Sigmoid colon (tissue), 4 donors: ENCODE results near the gene EGLN3.

Source experiments
- POLR2AphosphoS5 ChIP-seq, 4 donors: sonication (generic); formaldehyde crosslinking; IDR thresholded peaks; one replicate each; pipeline ENCODE4 v1.6.1; 2017; ENCODE audit warnings: antibody characterized with exemption in 4 of 4
- TF ChIP-seq, protein P1 (sequence below), 4 experiments: fragments of 450-650 bp in 3 of 4; fragments of 200-600 bp in 1 of 4; IDR thresholded peaks; one replicate each; pipeline ENCODE4 v1.5.1; 2016 to 2019; ENCODE audit warnings: antibody characterized with exemption in 4 of 4, mild to moderate bottlenecking in 3 of 4, moderate library complexity in 2 of 4

- TF ChIP-seq, protein P1, sequence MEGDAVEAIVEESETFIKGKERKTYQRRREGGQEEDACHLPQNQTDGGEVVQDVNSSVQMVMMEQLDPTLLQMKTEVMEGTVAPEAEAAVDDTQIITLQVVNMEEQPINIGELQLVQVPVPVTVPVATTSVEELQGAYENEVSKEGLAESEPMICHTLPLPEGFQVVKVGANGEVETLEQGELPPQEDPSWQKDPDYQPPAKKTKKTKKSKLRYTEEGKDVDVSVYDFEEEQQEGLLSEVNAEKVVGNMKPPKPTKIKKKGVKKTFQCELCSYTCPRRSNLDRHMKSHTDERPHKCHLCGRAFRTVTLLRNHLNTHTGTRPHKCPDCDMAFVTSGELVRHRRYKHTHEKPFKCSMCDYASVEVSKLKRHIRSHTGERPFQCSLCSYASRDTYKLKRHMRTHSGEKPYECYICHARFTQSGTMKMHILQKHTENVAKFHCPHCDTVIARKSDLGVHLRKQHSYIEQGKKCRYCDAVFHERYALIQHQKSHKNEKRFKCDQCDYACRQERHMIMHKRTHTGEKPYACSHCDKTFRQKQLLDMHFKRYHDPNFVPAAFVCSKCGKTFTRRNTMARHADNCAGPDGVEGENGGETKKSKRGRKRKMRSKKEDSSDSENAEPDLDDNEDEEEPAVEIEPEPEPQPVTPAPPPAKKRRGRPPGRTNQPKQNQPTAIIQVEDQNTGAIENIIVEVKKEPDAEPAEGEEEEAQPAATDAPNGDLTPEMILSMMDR (IDR thresholded peaks at IDR 0.05), result no peak
- TF ChIP-seq POLR2AphosphoS5 (IDR thresholded peaks at IDR 0.05), result peak in 2 of 4 donors; percentile 24 to 27
Observed at GRCh38 chr14:33986804-33987203, 35.9 kb upstream of the EGLN3 start.
